Thoracic aorta (tissue), 2 donors: ENCODE data around the gene NPIPB2. TPM values are rescaled to one million over a fixed set of nuclear protein-coding genes. Genes with fewer than 3 reads are reported as not detected.
"Not testable (repeated sequence)": the region's sequence is repeated elsewhere in the genome, so short reads cannot be mapped to it uniquely, and the experiment has no call there.

ENCODE experiments used
- ATAC-seq: fragments of 150-250 bp; one replicate; pipeline ENCODE4 v1.8.0; 2017; ENCODE audit warnings: low read depth; ENCODE audit not compliant: insufficient number of reproducible peaks, low FRiP score
- DNase-seq: peaks from one replicate; pipeline ENCODE4 v3.0.0-alpha.2; 2020; ENCODE audit warnings: low spot score
- H3K27ac ChIP-seq, 2 donors: fragments of 200-600 bp; sonication (generic); 1 replicate in 1 of 2; 2 replicates in 1 of 2; pipeline ENCODE4 v1.5.1; 2016; ENCODE audit warnings: mild to moderate bottlenecking in 2 of 2, moderate library complexity in 2 of 2
- H3K27me3 ChIP-seq: fragments of 200-600 bp; sonication (generic); replicated peaks from 2 replicates; pipeline ENCODE4 v1.6.0; 2016; ENCODE audit warnings: mild to moderate bottlenecking; ENCODE audit not compliant: insufficient read depth
- H3K36me3 ChIP-seq: fragments of 200-600 bp; sonication (generic); one replicate; pipeline ENCODE4 v1.5.1; 2016
- H3K4me1 ChIP-seq, 2 donors: fragments of 200-600 bp; sonication (generic); 1 replicate in 1 of 2; 2 replicates in 1 of 2; pipeline versions ENCODE4 v1.5.1 to v1.6.0; 2016; ENCODE audit warnings: low read depth in 2 of 2, mild to moderate bottlenecking in 1 of 2; ENCODE audit not compliant: control insufficient read depth in 1 of 2
- H3K4me3 ChIP-seq: fragments of 200-600 bp; sonication (generic); 2 replicates; pipeline ENCODE4 v1.5.1; 2016; ENCODE audit warnings: mild to moderate bottlenecking
- H3K9me3 ChIP-seq: fragments of 200-600 bp; sonication (generic); 2 replicates; pipeline ENCODE4 v1.5.1; 2016
- total RNA-seq, 2 donors: library from RNA; depleted of rRNA; stranded (reverse); fragments of >200 nt; gene quantifications; one replicate each; pipeline versions ENCODE4 v1.1.0 to v1.2.3, GENCODE V29; 2016
- TF ChIP-seq, protein P1 (sequence below): fragments of 200-600 bp; sonication (generic); IDR thresholded peaks from one replicate; pipeline ENCODE4 v1.5.1; 2019; ENCODE audit warnings: antibody characterized with exemption

The NPIPB2 gene
- total RNA-seq, 2 donors from 2014 or later: 9.9 to 18.5 TPM

DNA sequence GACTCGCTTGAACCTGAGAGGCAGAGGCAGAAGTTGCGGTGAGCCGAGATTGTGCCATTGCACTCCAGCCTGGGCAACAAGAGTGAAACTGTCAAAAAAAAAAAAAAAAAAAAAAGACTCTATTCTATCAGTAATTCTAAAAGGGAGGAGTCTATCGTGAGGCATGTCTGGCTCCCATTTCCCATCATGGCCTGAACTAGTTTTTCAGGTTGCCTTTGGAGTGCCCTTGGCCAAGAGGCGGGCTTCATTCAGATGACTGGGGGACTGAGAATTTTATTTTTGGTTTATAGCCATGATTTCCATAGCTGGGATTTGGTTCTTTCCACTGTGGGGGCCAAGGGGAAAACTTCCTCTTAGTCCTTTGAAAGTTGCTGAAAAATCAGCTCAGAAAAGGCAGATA, 31.2 kb upstream of the NPIPB2 start:
- Histone ChIP-seq H3K36me3 (no peaks in the 10 kb centered on the region), H3K4me1 (peaks cover 6 to 19% of the 10 kb centered on the region in 2 donors), H3K27me3 (no peaks in the 10 kb centered on the region), H3K9me3 (no peaks in the 10 kb centered on the region), H3K4me3 (no peak overlapping the region), H3K27ac (no peak overlapping the region)
- DNase-seq (no peak), ATAC-seq (no peak)
- TF ChIP-seq, protein P1, sequence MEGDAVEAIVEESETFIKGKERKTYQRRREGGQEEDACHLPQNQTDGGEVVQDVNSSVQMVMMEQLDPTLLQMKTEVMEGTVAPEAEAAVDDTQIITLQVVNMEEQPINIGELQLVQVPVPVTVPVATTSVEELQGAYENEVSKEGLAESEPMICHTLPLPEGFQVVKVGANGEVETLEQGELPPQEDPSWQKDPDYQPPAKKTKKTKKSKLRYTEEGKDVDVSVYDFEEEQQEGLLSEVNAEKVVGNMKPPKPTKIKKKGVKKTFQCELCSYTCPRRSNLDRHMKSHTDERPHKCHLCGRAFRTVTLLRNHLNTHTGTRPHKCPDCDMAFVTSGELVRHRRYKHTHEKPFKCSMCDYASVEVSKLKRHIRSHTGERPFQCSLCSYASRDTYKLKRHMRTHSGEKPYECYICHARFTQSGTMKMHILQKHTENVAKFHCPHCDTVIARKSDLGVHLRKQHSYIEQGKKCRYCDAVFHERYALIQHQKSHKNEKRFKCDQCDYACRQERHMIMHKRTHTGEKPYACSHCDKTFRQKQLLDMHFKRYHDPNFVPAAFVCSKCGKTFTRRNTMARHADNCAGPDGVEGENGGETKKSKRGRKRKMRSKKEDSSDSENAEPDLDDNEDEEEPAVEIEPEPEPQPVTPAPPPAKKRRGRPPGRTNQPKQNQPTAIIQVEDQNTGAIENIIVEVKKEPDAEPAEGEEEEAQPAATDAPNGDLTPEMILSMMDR: no peak

DNA sequence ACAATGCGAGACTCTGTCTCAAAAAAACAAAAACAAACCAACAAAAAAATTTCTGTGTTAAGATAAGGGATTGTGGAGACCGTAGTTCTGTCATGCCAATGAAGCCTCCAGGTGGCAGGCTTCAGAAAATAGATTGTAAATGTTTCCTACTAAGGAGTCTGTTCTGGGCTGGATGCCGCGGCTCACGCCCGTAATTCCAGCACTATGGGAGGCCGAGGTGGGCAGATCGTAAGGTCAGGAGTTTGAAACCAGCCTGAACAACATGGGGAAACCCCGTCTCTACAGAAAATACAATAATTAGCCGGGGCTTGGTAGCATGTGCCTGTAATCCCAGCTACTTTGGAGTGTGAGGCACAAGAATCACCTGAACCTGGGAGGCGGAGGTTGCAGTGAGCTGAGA, 30.3 kb upstream of the NPIPB2 start:
- Histone ChIP-seq H3K4me3 (no peak overlapping the region), H3K27ac (no peak overlapping the region), H3K36me3 (no peaks in the 10 kb centered on the region), H3K27me3 (no peaks in the 10 kb centered on the region), H3K4me1 (peaks cover 4 to 10% of the 10 kb centered on the region in 2 donors), H3K9me3 (no peaks in the 10 kb centered on the region)
- ATAC-seq (no peak), DNase-seq (no peak)
- TF ChIP-seq, protein P1: no peak

DNA sequence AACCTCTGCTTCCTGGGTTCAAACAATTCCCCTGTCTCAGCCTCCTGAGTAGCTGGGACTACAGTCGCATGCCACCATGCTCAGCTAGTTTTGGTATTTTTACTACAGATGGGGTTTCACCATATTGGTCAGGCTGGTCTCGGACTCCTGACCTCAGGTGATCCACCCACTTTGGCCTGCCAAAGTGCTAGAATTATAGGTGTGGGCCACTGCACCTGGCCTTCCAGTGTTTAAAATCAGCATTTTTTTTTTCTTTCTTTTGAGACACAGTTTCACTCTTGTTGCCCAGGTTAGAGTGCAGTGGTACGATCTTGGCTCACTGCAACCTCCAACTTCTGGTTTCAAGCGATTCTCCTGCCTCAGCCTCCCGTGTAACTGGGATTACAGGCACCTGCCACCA, 28.4 kb upstream of the NPIPB2 start:
- not testable (repeated sequence) for H3K4me1 ChIP-seq, H3K27ac ChIP-seq, ATAC-seq, DNase-seq, H3K4me3 ChIP-seq, H3K36me3 ChIP-seq, H3K27me3 ChIP-seq, H3K9me3 ChIP-seq

DNA sequence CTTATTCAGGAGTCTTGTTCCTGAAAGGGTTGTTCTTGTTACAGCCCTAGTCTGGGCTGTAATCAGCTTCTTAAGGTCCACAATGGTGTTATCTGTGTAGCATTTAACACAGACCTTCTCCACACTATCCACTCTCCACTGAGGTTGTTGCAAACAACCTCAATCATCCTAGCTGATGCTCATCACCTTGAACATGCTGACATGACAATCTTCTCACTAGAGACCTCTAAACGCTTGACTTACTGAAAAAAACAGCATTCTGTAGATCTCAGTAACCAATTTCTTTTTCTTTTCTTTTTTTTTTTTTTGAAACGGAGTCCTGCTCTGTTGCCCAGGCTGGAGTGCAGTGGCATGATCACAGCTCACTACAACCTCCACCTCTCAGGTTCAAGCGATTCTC, 26.7 kb upstream of the NPIPB2 start:
- Histone ChIP-seq H3K36me3 (no peaks in the 10 kb centered on the region), H3K4me1 (no peaks in the 10 kb centered on the region), H3K27ac (no peak overlapping the region), H3K27me3 (no peaks in the 10 kb centered on the region), H3K9me3 (no peaks in the 10 kb centered on the region), H3K4me3 (no peak overlapping the region)
- DNase-seq (no peak), ATAC-seq (no peak)
- TF ChIP-seq, protein P1: no peak

DNA sequence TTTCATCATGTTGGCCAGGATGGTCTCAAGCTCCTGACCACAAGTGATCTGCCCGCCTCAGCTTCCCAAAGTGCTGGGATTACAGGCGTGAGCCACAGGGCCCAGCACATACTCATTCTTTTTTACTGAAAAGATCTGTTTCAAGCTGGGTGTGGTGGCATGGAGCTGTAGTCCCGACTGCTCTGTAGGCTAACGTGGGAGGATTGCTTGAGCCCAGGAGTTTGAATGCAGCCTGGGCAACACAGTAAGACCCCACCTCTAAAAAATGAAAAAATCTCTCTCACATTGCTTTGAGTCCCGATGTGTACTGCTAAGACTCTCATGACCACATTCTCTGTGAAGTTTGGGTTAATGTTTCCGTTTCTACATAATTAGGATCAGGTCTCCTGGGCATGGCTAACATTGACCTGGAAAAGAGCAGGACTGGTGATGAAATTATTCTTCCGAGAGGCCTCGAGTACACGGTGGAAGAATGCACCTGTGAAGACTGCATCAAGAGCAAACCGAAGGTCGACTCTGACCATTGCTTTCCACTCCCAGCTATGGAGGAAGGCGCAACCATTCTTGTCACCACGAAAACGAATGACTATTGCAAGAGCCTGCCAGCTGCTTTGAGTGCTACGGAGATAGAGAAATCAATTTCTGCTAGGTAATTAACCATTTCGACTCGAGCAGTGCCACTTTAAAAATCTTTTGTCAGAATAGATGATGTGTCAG, 25.5 kb upstream of the NPIPB2 start:
- no peaks in the 10 kb centered on the region for H3K36me3 ChIP-seq
- TF ChIP-seq, protein P1: no peak

DNA sequence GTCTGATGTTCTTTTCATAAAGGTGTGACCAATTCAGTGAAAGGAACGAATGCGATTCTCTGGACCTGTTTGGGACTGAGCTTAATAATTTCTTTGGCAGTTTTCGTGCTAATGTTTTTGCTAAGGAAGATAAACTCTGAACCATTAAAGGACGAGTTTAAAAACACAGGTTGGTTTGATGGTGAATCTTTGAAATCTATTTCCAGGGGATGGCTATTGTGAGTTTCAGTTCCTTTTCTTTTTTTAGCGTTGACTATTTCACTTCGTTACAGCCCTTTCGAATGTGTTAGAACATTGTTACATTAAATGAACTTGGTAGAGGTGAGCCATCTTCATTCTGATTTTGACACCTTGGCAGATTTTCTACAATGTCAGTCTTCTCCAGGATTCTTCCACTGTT, 24.3 kb upstream of the NPIPB2 start:
- no peaks in the 10 kb centered on the region for H3K27me3 ChIP-seq
- H3K9me3 ChIP-seq: no peaks in the 10 kb centered on the region
- no peaks in the 10 kb centered on the region for H3K36me3 ChIP-seq
- H3K4me1 ChIP-seq: no peaks in the 10 kb centered on the region
- no peak for DNase-seq
- H3K4me3 ChIP-seq: no peak overlapping the region
- no peak overlapping the region for H3K27ac ChIP-seq
- TF ChIP-seq, protein P1: no peak
- ATAC-seq: no peak

More for the DNA sequence above, 25.5 kb upstream of the NPIPB2 start:
- DNase-seq (no peak), ATAC-seq (no peak)
- Histone ChIP-seq H3K27ac (no peak overlapping the region), H3K4me3 (no peak overlapping the region), H3K27me3 (no peaks in the 10 kb centered on the region), H3K4me1 (no peaks in the 10 kb centered on the region), H3K9me3 (no peaks in the 10 kb centered on the region)
